Measurements from ENCODE around the gene LOXHD1.

DNA sequence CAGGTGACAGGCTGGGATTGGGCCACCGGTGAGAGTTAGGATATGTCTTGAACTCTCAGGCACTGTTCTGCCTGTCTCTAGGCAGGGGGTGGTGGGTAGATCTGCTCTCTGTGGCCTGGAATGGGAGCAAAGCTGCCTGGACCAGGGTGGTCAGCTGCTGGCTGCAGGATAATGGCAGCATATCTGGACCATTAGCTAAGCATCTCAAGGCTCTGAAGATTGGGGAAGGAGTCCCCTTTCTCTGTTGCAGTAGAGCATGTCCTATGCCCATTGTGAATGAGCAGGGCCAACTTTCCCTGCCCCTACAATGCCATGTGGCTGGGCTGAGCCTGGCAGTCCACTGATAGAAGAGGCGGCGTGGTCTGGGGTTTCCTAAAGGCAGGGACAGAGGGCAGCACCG, 34.6 kb downstream of the LOXHD1 start:
- TF ChIP-seq CTCF (IDR thresholded peaks at IDR 0.05 in 4 of 5, conservative IDR thresholded peaks at IDR 0.05 in 1 of 5): no peak
- TF ChIP-seq POLR2A (IDR thresholded peaks at IDR 0.05): no peak

Data from gastrocnemius medialis (tissue), 4 donors.